NB4 (cell line): ENCODE measurements around the gene NCOA7.

Experiments
- DNase-seq: peaks from one replicate; pipeline ENCODE4 v3.0.0; 2010; ENCODE audit warnings: low read depth
- H3K4me3 ChIP-seq: one replicate; pipeline ENCODE4 v1.5.1; 2011; ENCODE audit warnings: mild to moderate bottlenecking, low read depth, low read length, moderate library complexity
- MAX ChIP-seq: IDR thresholded peaks from 2 replicates; pipeline ENCODE4 v1.6.1; 2011; ENCODE audit warnings: low read depth, low read length
- MYC ChIP-seq: IDR thresholded peaks from 2 replicates; pipeline ENCODE4 v1.6.1; 2011; ENCODE audit warnings: low read depth, low read length
- POLR2A ChIP-seq: IDR thresholded peaks from 2 replicates; pipeline ENCODE4 v1.6.1; 2011; ENCODE audit warnings: mild to moderate bottlenecking; ENCODE audit not compliant: insufficient read length; ENCODE audit errors: extremely low read depth
- TF ChIP-seq, protein P1 (sequence below): IDR thresholded peaks from one replicate; pipeline ENCODE4 v1.5.1; 2012; ENCODE audit warnings: low read depth, low read length

NCOA7 gene

GRCh38 chr6:125974214-125974866 is 183.6 kb downstream of the NCOA7 start:
- no peak overlapping the region for H3K4me3 ChIP-seq
- DNase-seq: peak; percentile 75
- TF ChIP-seq, protein P1, sequence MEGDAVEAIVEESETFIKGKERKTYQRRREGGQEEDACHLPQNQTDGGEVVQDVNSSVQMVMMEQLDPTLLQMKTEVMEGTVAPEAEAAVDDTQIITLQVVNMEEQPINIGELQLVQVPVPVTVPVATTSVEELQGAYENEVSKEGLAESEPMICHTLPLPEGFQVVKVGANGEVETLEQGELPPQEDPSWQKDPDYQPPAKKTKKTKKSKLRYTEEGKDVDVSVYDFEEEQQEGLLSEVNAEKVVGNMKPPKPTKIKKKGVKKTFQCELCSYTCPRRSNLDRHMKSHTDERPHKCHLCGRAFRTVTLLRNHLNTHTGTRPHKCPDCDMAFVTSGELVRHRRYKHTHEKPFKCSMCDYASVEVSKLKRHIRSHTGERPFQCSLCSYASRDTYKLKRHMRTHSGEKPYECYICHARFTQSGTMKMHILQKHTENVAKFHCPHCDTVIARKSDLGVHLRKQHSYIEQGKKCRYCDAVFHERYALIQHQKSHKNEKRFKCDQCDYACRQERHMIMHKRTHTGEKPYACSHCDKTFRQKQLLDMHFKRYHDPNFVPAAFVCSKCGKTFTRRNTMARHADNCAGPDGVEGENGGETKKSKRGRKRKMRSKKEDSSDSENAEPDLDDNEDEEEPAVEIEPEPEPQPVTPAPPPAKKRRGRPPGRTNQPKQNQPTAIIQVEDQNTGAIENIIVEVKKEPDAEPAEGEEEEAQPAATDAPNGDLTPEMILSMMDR: peak; percentile 29
- no peak for TF ChIP-seq MYC

- no peak overlapping the region for H3K4me3 ChIP-seq
- DNase-seq: no peak
- TF ChIP-seq MAX (no peak), MYC (no peak), POLR2A (no peak)
- TF ChIP-seq, protein P1: no peak
These were observed 188.3 kb downstream of the NCOA7 start for GRCh38 chr6:125979101-125979500.
